CD4-positive, alpha-beta T cell treated with Interleukin-1 beta for 1 hour (primary cell): ENCODE data around the gene SUGCT.
"Not testable (repeated sequence)": the region's sequence is repeated elsewhere in the genome, so short reads cannot be mapped to it uniquely, and the experiment has no call there.

Source experiments
- DNase-seq, 2 donors: peaks; one replicate each; pipeline ENCODE4 v3.0.0-alpha.2; 2020 to 2022

SUGCT gene

DNA sequence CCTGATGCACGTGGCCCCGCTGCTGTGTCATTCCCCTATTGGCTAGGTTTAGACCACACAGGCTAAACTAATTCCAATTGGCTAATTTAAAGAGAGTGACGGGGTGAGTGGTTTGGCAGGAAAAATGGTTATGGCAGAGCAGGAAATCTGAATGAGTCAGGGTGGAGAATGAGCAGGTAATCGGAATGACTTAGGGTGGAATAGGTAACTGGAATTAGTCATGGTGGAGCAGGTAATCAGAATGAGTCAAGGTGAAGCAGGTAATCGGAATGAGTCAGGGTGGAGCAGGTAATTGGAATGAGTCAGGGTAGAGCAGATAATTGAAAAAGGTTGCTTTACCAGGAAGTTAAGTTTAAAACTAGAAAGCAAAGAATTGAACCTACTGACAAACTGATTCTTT, 7.1 kb downstream of the SUGCT start:
- DNase-seq: not testable (repeated sequence)

DNA sequence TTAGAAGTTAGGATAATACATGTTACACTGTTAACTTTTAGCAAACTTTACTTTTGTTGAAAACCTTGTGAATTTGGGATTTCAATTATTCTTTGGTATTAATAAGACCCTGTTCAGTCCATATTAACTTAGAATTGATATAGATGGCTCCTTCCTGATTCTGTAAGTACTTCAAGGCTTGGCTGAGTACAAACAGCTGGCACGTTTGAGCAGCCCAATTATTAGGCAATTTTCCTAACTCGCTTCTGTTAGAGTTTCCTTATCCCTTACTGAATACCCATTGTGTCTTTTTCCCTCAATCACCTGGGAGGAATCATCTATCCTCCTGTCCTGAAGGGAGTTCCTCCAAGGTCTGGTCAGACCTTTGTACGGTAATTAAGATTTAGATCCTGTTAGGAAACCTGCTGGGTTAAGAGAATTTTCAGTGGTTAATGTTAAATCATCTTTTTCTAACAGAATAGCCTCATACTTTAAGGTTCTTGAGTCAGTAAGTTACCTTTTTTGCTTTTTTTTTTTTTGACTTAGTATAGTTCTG, 10.9 kb downstream of the SUGCT start:
- DNase-seq: not testable (repeated sequence)

DNA sequence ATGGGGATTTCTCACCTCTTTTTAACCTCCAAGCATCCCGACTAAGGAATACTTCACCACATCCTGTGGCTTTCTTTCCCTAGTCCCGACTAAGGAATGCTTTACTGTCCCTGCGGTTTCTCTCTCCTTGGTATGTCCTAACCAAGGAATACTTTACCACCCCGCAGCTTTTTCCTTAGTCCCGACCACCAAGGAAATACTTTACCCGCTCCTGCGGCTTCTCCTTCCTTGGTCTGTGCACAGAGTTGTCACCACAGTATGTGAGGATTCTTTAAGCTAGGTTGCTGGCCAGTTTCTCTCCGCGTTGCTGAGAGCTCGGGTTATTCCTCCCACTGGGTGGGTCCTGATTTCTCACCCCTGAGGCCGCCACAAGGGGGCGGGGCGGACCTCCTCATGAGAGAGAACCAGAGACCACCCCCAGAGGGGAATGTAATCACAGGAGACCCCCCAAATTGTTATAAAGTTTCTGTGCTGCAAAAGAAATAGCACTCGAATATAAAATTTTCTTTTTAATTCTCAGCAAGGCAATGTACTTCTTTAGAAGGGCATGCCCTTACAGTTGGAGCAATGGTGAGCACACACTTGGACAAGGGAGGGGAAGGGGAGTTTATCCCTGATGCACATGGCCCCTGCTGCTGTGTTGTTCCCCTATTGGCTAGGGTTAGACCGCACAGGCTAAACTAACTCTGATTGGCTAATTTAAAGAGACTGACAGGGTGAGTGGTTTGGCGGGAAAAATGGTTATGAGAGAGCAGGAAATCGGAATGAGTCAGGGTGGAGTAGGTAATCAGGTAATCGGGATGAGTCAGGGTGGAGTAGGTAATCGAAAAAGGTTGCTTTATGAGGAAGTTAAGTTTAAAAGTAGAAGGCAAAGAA, 12.8 kb downstream of the SUGCT start:
- no peak for DNase-seq

DNA sequence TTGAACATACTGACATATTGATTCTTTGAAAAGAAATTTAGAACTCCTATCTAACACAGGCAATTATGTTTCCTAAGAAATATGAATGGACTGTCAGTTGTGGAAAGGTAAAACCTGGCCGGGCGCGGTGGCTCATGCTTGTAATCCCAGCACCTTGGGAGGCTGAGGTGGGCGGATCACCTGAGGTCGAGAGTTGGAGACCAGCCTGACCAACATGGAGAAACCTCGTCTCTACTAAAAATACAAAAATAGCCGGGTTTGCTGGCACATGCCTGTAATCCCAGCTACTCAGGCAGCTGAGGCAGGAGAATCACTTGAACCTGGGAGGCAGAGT, 13.4 kb downstream of the SUGCT start:
- not testable (repeated sequence) for DNase-seq

DNA sequence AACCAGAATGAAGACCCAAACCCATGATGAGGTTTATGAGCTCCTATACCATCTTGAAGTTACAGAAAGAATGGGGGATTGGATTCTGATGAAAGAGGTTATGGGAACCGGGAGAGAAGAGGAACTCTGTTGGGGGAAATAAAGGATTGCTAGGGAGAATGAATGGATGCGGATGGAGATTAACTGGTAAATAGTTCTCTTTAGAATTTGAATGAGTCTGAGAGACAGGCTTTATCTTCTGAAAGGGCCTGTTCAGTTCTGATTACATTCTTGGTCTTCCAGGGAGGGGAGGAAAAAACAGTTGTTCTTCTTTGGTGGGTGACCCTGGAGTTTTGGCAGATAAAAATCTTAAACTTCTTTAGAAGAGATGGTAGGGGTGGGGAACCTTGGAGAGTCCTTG, 13.9 kb downstream of the SUGCT start:
- no peak for DNase-seq

DNA sequence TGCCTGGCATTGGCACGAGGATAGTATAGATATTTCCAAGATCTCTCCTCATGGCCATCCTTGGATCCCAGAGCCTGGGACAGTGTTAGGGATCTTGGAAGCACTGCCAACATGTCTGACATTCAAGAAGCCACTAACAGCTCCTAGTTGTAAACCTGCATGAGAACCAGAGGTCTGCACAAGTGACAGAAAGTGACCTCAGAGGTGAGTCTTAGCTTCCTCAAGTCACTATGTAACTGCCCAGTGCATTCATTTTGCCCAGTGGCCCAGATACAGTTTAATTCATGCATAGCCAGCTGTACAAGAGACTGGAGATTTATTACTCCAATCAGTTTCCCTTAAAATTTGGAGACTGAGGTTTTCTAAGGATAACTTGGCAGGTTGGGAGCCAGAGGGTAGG, 16.7 kb downstream of the SUGCT start:
- DNase-seq: no peak

DNA sequence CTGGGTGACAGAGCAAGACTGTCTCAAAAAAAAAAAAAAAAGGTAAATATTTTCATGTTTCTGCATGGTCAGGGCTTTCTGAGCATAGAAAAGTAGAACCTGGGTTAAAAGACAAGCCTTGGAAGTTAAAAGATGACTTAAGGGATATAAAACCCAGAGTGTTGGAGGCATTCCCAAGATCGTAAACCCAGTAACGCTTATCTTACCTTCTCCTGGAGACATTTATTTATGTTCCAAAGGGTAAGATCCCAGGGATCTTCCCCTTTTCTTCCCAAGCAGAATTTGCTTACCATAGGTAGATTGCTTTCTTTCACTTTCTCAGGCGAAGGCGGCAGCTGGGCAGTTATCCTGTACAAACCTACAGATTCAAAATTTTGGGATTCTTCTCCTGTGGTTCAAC, 22.2 kb downstream of the SUGCT start:
- no peak for DNase-seq

DNA sequence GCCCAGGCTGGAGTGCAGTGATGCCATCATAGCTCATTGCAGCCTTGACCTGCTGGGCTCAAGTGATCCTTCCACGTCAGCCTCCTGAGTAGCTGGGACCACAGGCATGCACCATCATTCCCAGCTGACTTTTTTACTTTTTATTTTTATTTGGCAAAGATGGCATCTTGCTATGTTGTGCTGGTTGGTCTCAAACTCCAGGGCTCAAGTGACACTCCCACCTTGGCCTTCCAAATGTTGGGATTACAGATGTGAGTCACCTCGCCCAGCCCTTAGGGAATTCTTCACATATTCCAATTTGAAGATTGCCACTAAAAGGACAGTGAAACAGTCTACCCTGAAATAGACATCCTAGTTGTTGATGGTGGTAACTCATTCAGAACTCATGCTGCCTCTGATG, 27.7 kb downstream of the SUGCT start:
- DNase-seq: no peak

DNA sequence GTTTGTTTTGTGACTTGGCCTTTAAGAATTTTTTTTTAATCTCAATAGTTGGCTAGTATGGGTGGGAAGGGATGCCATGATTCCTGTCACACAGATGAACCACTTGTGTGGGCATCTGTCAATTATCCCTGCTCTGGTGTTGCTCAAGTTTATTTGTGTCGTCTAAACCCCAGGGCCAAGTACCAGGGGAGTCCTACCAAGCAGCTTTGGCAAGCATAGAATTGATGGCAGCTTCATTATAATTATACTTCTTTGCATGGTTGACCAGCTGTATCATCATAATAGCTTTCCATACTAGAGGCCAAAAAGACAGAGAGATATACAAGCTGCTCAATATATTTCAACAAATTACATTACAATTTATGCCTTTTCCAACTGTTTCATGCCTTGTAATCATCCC, 30.4 kb downstream of the SUGCT start:
- DNase-seq: no peak

DNA sequence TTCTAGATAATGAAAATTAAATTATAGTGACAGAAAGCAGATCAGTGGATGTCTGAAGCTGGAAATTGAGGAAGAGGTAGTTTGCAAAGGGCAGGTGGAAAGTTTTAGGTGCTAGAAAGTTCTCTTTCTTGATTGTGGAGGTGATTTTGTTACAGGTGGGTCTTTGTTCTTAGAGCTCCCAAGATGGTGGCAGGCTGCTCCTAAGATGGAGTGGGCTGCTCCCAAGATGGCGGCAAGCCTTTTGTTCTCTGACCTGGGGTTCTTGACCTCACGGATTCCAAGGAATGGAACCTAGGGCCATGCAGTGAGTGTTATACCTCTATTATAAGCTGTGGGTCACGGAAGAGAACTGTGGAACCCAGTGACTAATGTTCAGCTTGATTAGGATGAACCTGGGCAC, 32.5 kb downstream of the SUGCT start:
- DNase-seq: no peak

DNA sequence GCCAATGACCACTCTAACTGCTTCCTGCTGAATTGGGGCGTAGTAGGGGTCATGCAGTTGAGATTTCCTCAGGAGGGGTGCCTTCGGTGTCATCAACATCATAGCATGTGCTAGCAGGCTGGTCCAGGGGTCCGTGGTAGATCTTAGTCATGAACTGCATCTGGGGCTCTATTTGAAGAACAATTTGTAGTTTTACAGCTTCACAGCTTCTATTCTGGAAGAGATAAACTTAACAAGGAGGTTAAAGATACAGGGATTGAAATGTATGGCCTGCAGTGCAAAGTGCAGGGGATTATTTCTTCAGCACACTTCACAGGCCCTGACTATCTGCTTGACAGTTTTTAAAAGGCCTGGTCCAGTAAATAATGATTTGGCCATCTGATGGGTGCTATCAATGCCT, 33.5 kb downstream of the SUGCT start:
- DNase-seq: not testable (repeated sequence)

DNA sequence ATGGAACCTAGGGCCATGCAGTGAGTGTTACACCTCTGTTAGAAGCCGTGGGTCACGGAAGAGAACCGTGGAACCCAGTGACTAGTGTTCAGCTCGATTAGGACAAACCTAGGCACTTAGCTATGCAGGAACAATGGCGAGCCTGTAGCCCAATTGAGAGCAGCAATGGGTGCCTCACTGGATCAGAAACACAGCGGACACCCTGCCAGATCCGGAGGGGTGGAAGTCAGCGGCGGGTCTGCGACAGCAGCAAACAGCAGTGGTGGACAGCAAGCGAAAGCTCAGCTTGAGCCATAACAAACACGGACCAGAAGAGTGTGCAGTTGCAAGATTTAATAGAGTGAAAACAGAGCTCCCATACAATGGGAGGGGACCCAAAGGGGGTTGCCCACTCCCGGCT, 38.3 kb downstream of the SUGCT start:
- not testable (repeated sequence) for DNase-seq

DNA sequence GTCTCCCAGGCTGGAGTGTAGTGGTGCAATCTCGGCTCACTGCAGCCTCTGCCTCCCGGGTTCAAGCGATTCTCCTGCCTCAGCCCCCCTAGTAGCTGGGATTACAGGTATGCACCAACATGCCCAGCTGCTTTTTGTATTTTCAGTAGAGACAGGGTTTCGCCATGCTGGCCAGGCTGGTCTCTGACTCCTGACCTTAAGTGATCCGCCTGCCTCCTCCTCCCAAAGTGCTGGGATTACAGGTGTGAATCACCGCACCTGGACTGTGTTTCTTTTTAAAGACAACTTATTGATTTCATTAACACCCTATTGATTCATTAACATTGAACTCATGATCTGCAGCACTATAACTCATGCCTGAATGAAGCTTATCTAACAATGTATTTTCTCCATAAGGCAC, 40.5 kb downstream of the SUGCT start:
- DNase-seq: not testable (repeated sequence)

DNA sequence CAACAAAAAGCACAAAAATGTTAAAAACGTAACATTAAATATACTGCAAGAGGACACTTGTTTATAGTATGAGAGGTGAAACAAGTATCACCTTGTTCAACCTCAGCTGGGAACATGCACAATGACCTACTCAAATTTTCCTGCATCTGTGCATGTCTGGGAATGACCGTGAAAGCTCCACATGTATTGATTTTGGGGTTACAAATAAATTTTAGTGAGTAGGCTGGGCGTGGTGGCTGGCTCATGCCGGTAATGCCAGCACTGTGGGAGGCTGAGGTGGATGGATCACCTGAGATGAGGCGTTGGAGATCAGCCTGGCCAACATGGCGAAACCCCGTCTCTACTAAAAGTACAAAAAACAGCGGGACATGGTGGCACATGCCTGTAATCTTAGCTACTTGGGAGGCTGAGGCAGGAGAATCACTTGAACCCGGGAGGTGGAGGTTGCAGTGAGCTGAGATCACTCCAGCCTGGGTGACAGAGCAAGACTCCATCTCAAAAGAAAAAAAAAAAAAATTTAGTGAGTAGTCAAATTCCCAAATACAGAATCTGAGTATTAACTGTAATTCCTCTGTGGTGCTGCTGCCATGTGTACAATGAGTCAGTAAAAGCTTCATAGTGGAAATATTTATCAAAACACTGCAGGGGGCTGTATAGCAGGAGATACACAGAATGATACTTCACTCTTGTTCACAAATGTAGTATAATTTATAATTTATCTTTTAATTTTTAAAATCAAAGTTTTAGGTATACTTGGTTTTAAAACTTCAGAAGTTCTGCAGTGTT, 41.1 kb downstream of the SUGCT start:
- DNase-seq: no peak

DNA sequence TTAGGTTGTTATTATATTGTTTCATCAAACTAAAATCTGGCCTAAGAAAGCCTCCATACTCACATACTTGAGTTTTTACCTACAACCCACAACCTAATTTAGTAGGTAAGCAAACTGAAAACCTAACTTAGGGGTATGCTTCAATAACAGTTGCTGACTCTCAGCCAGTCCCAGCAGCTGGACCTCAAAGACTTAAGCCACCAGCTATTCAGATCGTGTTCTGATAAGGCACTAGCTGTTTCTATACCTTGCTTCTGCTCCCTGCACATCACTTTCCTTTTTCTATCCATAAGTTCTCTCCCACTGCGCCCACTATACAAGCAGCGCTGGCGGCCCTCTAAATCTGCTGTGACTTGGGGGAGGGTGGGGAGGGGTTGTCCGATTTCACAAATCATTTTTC, 42.3 kb downstream of the SUGCT start:
- no peak for DNase-seq

DNA sequence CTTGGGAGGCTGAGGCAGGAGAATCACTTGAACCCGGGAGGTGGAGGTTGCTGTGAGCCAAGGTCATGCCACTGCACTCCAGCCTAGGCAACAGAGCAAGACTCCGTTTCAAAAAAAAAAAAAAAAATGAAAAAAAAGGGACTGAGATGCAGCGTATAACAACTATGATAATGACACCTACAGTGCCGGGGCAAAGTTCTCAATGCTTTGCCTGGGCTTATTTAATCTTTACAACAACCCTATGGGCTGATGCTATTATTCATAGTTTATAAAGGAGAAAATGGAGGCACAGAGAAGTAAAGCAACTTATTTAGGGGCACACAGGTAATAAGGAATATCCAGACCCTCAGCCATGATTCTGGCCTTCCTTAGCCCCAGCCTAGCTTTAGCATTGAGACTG, 47.6 kb downstream of the SUGCT start:
- DNase-seq: no peak

DNA sequence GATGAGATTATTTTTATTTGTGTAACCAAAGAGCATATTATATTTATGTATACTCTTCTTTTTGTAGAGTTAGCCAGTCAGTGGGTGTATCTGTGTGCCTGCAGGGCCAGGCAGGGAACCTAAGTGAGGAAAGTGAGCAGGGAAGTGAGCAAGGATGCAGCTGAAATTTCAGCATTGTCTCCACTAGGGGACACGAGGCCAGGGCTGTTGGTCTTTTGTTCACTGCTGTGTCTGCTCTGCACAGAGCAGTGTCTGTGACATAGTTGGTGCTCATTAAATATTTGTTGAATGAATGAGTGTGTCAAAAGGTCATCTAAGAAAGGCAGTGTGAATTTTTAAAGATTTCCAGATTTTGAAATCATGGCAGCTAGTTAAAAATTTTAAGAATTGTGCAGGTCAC, 51.8 kb downstream of the SUGCT start:
- DNase-seq: no peak

DNA sequence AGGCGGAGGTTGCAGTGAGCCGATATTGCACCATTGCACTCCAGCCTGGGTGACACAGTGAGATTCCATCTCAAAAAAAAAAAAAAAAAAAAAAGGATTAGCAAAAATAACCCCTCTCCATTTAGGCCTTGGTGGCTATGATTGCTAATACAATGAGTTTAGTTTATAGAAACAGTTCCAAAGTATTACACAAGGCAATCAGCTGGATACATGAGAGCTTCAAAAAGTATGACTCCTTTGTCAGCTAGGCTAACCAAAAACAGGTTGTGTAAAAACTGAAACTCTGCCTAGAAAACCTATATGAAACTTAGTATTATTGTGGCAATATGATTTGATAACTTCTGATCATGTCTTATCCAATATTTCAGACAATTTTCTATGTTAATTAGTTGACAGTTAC, 57.2 kb downstream of the SUGCT start:
- DNase-seq: no peak

DNA sequence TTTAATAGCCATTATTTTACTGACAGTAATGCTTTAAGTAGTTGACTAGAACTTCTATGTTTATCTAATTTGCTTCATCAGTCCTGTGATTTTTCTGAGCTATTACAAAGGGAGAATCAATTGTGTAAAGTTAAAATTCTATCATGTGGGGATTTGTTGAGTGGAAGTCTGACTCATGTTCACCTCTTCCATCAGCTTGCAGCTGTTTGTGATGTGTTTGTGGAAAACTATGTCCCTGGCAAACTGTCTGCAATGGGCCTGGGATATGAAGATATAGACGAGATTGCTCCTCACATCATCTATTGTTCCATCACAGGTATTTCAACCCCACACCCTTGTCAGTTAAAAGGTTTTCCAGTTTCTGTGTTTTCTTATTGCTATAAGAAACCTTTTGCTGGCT, 59.9 kb downstream of the SUGCT start:
- DNase-seq: no peak

DNA sequence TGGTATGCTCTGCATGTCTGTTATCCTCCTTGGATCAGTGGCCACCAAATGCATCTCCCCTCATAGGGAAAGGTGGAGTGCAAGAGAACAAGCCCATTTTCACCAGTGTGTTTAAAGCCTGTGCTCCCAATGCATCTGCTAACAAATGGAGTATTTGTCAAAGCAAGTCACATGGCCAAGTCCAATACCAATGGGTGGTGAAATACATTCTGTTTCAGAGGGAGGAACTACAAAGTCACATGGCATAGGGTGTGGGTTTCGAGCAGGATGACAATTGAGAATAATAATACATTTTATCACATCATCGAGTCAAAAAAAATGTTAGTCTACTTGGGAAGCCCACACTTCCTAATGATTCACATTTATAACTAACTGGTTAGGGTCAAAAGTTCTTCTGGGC, 62.7 kb downstream of the SUGCT start:
- DNase-seq: no peak

DNA sequence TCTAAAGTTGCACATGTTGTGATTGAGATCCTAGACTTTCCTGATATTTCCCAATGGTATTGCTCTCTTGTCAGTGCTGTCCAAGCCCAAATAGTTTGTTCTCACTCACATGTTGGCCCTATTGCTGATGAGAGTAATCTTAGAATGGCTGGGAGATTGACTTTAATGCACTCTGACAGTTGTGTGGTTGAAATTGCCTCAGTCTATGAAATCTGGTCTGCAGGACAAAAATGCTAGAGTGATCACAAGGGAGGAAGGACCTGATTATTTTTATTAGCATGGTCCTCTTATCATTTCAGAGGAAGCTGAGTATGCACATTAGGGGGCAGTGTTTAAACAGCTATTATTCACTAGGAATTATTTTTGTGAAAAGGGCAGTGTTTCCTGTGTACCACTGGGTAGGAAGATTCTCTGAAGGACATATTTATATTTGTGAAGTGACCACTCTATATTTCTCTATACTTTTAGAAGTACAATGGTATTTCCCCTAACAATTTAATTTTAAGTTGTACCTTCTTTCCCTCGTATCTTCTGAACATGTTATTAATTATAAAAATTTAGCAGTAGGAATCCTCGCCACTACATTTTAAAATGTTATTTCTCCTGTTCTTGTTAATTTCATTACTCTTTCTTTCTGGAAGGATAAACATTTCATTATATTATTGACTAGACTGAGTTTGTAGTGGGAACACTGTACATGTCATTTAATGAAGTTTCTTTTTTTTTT, 64.4 kb downstream of the SUGCT start:
- no peak for DNase-seq

DNA sequence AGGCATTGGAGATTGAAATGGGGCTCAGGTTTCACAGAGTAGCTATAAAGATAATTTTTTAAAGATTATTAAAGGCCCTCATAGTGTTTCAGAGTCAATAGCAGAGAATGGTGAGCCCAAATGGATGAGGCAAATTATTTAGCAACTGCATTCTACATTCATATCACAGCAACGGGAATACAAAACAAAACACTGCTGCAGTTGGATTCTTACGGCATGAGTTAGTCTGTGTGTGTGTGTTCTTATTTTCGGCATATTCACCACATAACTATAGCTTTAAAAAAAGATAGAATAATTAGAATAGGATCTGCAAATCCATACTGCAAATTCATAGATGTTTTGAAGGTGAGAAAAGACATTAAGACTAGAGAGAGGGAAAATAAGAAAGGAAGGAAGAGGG, 66.0 kb downstream of the SUGCT start:
- no peak for DNase-seq

DNA sequence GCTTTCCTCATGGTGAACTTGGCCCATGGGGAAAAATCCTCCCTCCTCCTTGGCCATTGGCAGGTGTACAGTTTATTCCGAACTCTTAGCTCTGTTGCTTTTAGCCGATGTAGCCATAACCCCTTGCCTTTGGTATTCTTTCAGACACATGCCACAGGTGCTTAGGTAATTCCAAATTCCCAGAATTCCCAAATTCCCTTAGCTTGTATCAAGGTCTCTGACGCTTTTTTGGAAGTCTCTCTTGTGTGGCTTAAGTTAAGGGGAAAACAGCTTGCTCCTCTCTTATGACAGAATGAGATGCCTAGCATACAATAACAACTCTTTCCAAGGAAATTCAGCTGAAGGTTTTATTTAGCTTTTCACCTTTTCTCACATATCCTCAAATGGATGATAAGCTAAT, 68.0 kb downstream of the SUGCT start:
- no peak for DNase-seq

DNA sequence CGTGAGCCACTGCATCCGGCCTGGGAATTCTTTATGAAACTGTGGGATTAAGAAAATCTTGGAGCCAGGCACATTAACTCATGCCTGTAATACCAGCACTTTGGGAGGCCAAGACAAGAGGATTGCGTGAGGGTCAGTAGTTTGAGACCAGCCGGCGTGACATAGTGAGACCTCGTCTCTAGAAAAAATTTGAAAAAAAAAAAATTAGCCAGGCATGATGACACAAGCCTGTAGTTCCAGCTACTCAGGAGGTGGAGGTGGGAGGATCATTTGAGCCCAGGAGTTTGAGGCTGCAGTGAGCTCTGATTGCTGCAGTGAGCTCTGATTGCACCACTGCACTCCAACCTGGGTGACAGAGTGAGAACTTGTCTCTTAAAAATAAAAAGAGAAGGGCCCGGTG, 69.8 kb downstream of the SUGCT start:
- DNase-seq: no peak
